HUES48 (cell line): ENCODE measurements around the gene ACBD4.

Source experiments
- H3K27ac ChIP-seq: one replicate; pipeline ENCODE4 v1.7.0; 2013; ENCODE audit warnings: low read depth, low read length, inconsistent platforms
- H3K27me3 ChIP-seq: 2 replicates; pipeline ENCODE4 v1.6.1; 2013; ENCODE audit warnings: mild to moderate bottlenecking, low read length; ENCODE audit not compliant: control insufficient read depth, insufficient read depth
- H3K36me3 ChIP-seq: 2 replicates; pipeline ENCODE4 v1.6.1; 2013; ENCODE audit warnings: low read length; ENCODE audit not compliant: control insufficient read depth, insufficient read depth
- H3K4me1 ChIP-seq: 2 replicates; pipeline ENCODE4 v1.6.1; 2013; ENCODE audit warnings: mild to moderate bottlenecking, low read length; ENCODE audit not compliant: control insufficient read depth, insufficient read depth
- H3K4me3 ChIP-seq: 2 replicates; pipeline ENCODE4 v1.5.1; 2013; ENCODE audit warnings: mild to moderate bottlenecking, low read depth, low read length
- H3K9ac ChIP-seq: 2 replicates; pipeline ENCODE4 v1.6.1; 2013; ENCODE audit warnings: mild to moderate bottlenecking, low read depth, low read length, moderate library complexity
- H3K9me3 ChIP-seq: 2 replicates; pipeline ENCODE4 v1.6.1; 2013; ENCODE audit warnings: low read length; ENCODE audit not compliant: control insufficient read depth, insufficient read depth

Gene ACBD4

GRCh38 chr17:45139533-45139920 lies 4.0 kb downstream of the ACBD4 start:
- no peaks in the 10 kb centered on the region for H3K9me3 ChIP-seq
- no peaks in the 10 kb centered on the region for H3K27me3 ChIP-seq
- H3K4me1 ChIP-seq, result peaks cover 15% of the 10 kb centered on the region; the same call in 1 of the 2 replicates
- no peak overlapping the region for H3K4me3 ChIP-seq
- peak overlapping the region; percentile 28 for H3K27ac ChIP-seq
- H3K36me3 ChIP-seq, result 0 out of 2 replicates have a peak, but pooled peaks cover 3% of the 10 kb centered on the region
- no peak overlapping the region for H3K9ac ChIP-seq

- H3K4me3 ChIP-seq, result peak overlapping the region; percentile 65
- H3K9me3 ChIP-seq, result no peaks in the 10 kb centered on the region
- H3K36me3 ChIP-seq, result no peaks in the 10 kb centered on the region
- H3K27ac ChIP-seq, result peak overlapping the region; percentile 69
- H3K27me3 ChIP-seq, result no peaks in the 10 kb centered on the region
- no peak overlapping the region for H3K9ac ChIP-seq
- H3K4me1 ChIP-seq, result peaks cover 22% of the 10 kb centered on the region
Measured at GRCh38 chr17:45143094-45143670, 7.7 kb downstream of the ACBD4 start.

GRCh38 chr17:45143767-45144198 lies 8.3 kb downstream of the ACBD4 start:
- H3K4me1 ChIP-seq, result peaks cover 22% of the 10 kb centered on the region
- H3K27me3 ChIP-seq, result no peaks in the 10 kb centered on the region
- peak overlapping the region; percentile 65 for H3K4me3 ChIP-seq
- peak overlapping the region; percentile 69 for H3K27ac ChIP-seq
- no peaks in the 10 kb centered on the region for H3K9me3 ChIP-seq
- no peaks in the 10 kb centered on the region for H3K36me3 ChIP-seq
- no peak overlapping the region for H3K9ac ChIP-seq

- Histone ChIP-seq H3K9ac (no peak overlapping the region; the same call in 1 of the 2 replicates), H3K4me3 (peak overlapping the region; percentile 65), H3K27ac (peak overlapping the region; percentile 69)
Measured at GRCh38 chr17:45144199-45145034, 8.9 kb downstream of the ACBD4 start.

GRCh38 chr17:45145035-45145389 lies 9.5 kb downstream of the ACBD4 start:
- Histone ChIP-seq H3K9me3 (no peaks in the 10 kb centered on the region), H3K36me3 (no peaks in the 10 kb centered on the region), H3K4me1 (peaks cover 22% of the 10 kb centered on the region), H3K27me3 (no peaks in the 10 kb centered on the region), H3K4me3 (peak overlapping the region; percentile 65; the same call in 1 of the 2 replicates), H3K27ac (no peak overlapping the region), H3K9ac (no peak overlapping the region)

More at GRCh38 chr17:45144199-45145034, 8.9 kb downstream of the ACBD4 start:
- peaks cover 22% of the 10 kb centered on the region for H3K4me1 ChIP-seq
- no peaks in the 10 kb centered on the region for H3K27me3 ChIP-seq
- H3K36me3 ChIP-seq, result no peaks in the 10 kb centered on the region
- no peaks in the 10 kb centered on the region for H3K9me3 ChIP-seq

- H3K36me3 ChIP-seq, result no peaks in the 10 kb centered on the region
- H3K27ac ChIP-seq, result no peak overlapping the region
- peaks cover 27% of the 10 kb centered on the region for H3K4me1 ChIP-seq
- H3K4me3 ChIP-seq, result no peak overlapping the region
- no peaks in the 10 kb centered on the region for H3K9me3 ChIP-seq
- H3K9ac ChIP-seq, result no peak overlapping the region
- H3K27me3 ChIP-seq, result no peaks in the 10 kb centered on the region
Measured at GRCh38 chr17:45146166-45146565, 10.7 kb downstream of the ACBD4 start.

- no peak overlapping the region for H3K9ac ChIP-seq
- H3K9me3 ChIP-seq, result no peaks in the 10 kb centered on the region
- H3K27ac ChIP-seq, result peak overlapping the region; percentile 100
- H3K36me3 ChIP-seq, result no peaks in the 10 kb centered on the region
- H3K4me1 ChIP-seq, result peaks cover 27% of the 10 kb centered on the region
- peak overlapping the region; percentile 88 for H3K4me3 ChIP-seq
- H3K27me3 ChIP-seq, result no peaks in the 10 kb centered on the region
Measured at GRCh38 chr17:45146592-45146889, 11.1 kb downstream of the ACBD4 start.

- H3K27ac ChIP-seq, result peak overlapping the region; percentile 100
- peaks cover 27% of the 10 kb centered on the region for H3K4me1 ChIP-seq
- no peaks in the 10 kb centered on the region for H3K9me3 ChIP-seq
- peak overlapping the region; percentile 88 for H3K4me3 ChIP-seq
- peak overlapping the region; percentile 98 for H3K9ac ChIP-seq
- no peaks in the 10 kb centered on the region for H3K27me3 ChIP-seq
- H3K36me3 ChIP-seq, result no peaks in the 10 kb centered on the region
Measured at GRCh38 chr17:45146890-45147580, 11.5 kb downstream of the ACBD4 start.

GRCh38 chr17:45147581-45148182 lies 12.2 kb downstream of the ACBD4 start:
- Histone ChIP-seq H3K4me1 (peaks cover 27% of the 10 kb centered on the region), H3K9ac (peak overlapping the region; percentile 98), H3K36me3 (no peaks in the 10 kb centered on the region), H3K27ac (peak overlapping the region; percentile 100), H3K27me3 (no peaks in the 10 kb centered on the region), H3K4me3 (peak overlapping the region; percentile 88), H3K9me3 (no peaks in the 10 kb centered on the region)

GRCh38 chr17:45148183-45149036 lies 12.9 kb downstream of the ACBD4 start, which contains the start of gene HEXIM1:
HEXIM1 (plus strand) TSS chr17:45148475; CDS start chr17:45149191, 716 bp downstream.
- peaks cover 20% of the 10 kb centered on the region for H3K4me1 ChIP-seq
- peak within 1 kb of the TSS; percentile 100 for H3K27ac ChIP-seq

More at GRCh38 chr17:45148183-45149036, 12.9 kb downstream of the ACBD4 start, which contains the start of gene HEXIM1:
- Histone ChIP-seq H3K9ac (peak within 1 kb of the TSS; percentile 98), H3K4me3 (peak within 1 kb of the TSS; percentile 96), H3K27me3 (no peaks in the 10 kb centered on the region), H3K9me3 (no peaks in the 10 kb centered on the region), H3K36me3 (no peaks in the 10 kb centered on the region)
